ENCODE results near the gene CCKAR. TPM values are rescaled to one million over a fixed set of nuclear protein-coding genes. Genes with fewer than 3 reads are reported as not detected.

The CCKAR gene
- polyA plus RNA-seq, 1 donor = not detected

- DNase-seq (ENCODE audit: low read depth) = peak; percentile 50
Observed at GRCh38 chr4:26459054-26459755, 31.1 kb downstream of the CCKAR start.

GRCh38 chr4:26458157-26458561, 32.1 kb downstream of the CCKAR start:
- no peak for DNase-seq (ENCODE audit: low read depth)

GRCh38 chr4:26457412-26457811, 32.9 kb downstream of the CCKAR start:
- no peak for DNase-seq (ENCODE audit: low read depth)

- no peak for DNase-seq (ENCODE audit: low read depth)
Observed at GRCh38 chr4:26455571-26455970, 34.7 kb downstream of the CCKAR start.

- DNase-seq (ENCODE audit: low read depth) = no peak
Observed at GRCh38 chr4:26454961-26455360, 35.3 kb downstream of the CCKAR start.

GRCh38 chr4:26452565-26453531, 37.4 kb downstream of the CCKAR start:
- DNase-seq (ENCODE audit: low read depth) = no peak

- no peak for DNase-seq (ENCODE audit: low read depth)
Observed at GRCh38 chr4:26451597-26451996, 38.7 kb downstream of the CCKAR start.

- DNase-seq (ENCODE audit: low read depth) = no peak
Observed at GRCh38 chr4:26450418-26450817, 39.9 kb downstream of the CCKAR start.

- no peak for DNase-seq (ENCODE audit: low read depth)
Observed at GRCh38 chr4:26447378-26447777, 42.9 kb downstream of the CCKAR start.

GRCh38 chr4:26441771-26442170, 48.5 kb downstream of the CCKAR start:
- DNase-seq (ENCODE audit: low read depth) = no peak

- no peak for DNase-seq (ENCODE audit: low read depth)
Observed at GRCh38 chr4:26441102-26441501, 49.2 kb downstream of the CCKAR start.

- no peak for DNase-seq (ENCODE audit: low read depth)
Observed at GRCh38 chr4:26434030-26434639, 56.1 kb downstream of the CCKAR start.

GRCh38 chr4:26433556-26433955, 56.7 kb downstream of the CCKAR start:
- no peak for DNase-seq (ENCODE audit: low read depth)

- DNase-seq (ENCODE audit: low read depth) = no peak
Observed at GRCh38 chr4:26432419-26432818, 57.9 kb downstream of the CCKAR start.

- DNase-seq (ENCODE audit: low read depth) = no peak
Observed at GRCh38 chr4:26431461-26432180, 58.7 kb downstream of the CCKAR start.

Other genes with a start within 250 kb of the CCKAR start
- 69.8 TPM for gene RBPJ, start 169.5 kb downstream of the CCKAR start, polyA plus RNA-seq (ENCODE audit: insufficient read length)
- 10.4 TPM for gene TBC1D19, start 93.6 kb upstream of the CCKAR start, polyA plus RNA-seq (ENCODE audit: insufficient read length)

All from forelimb muscle (tissue), 1 donor.